Head of caudate nucleus (tissue), 42 donors: ENCODE measurements around the gene TENM4.

ENCODE experiments used
- DNase-seq, 42 donors: peaks; one replicate each; pipeline versions ENCODE4 v3.0.0 to v3.0.0-alpha.2; 2020 to 2021; ENCODE audit warnings: mixed read lengths in 7 of 42
- intact Hi-C: fragments of 100-400 bp; cut with DNase I; formaldehyde crosslinking; loops from one replicate; pipeline ENCODE4 v1.15.0; 2022

Gene TENM4

GRCh38 chr11:79329561-79329960 lies 111.3 kb downstream of the TENM4 start:
- intact Hi-C loops: no loop called here
- no peak for DNase-seq

- no peak for DNase-seq
- intact Hi-C loops: no loop called here
Observed at GRCh38 chr11:79328402-79328801, 112.4 kb downstream of the TENM4 start.

GRCh38 chr11:79325851-79326250 lies 115.0 kb downstream of the TENM4 start:
- intact Hi-C loops: no loop called here
- peak in 39 of 42 donors; percentile 20 to 84 (median 53) for DNase-seq

GRCh38 chr11:79321263-79321662 lies 119.6 kb downstream of the TENM4 start:
- DNase-seq: no peak
- intact Hi-C loops: no loop called here

GRCh38 chr11:79314906-79315689 lies 125.7 kb downstream of the TENM4 start:
- no peak for DNase-seq
- intact Hi-C loops: loop anchor here (5.0 kb wide), 1 partner anchor 58 kb away; no protein-coding TSS in a partner anchor

- intact Hi-C loops: loop anchor here (5.0 kb wide), 1 partner anchor 56 kb away; no protein-coding TSS in a partner anchor
- DNase-seq: peak in 28 of 42 donors; percentile 14 to 77 (median 42)
Observed at GRCh38 chr11:79313530-79313913, 127.3 kb downstream of the TENM4 start.

- DNase-seq: peak in 8 of 42 donors; percentile 10 to 64 (median 32)
- intact Hi-C loops: loop anchor here (5.0 kb wide), 1 partner anchor 56 kb away; no protein-coding TSS in a partner anchor
Observed at GRCh38 chr11:79312617-79313529, 128.0 kb downstream of the TENM4 start.

- intact Hi-C loops: loop anchor here (5.0 kb wide), 1 partner anchor 54 kb away; no protein-coding TSS in a partner anchor
- no peak for DNase-seq
Observed at GRCh38 chr11:79311461-79311860, 129.4 kb downstream of the TENM4 start.

GRCh38 chr11:79309407-79309806 lies 131.4 kb downstream of the TENM4 start:
- intact Hi-C loops: no loop called here

GRCh38 chr11:79308429-79308828 lies 132.4 kb downstream of the TENM4 start:
- no peak for DNase-seq
- intact Hi-C loops: no loop called here

More at GRCh38 chr11:79309407-79309806, 131.4 kb downstream of the TENM4 start:
- DNase-seq: no peak

- no peak for DNase-seq
Observed at GRCh38 chr11:79304599-79305212, 136.1 kb downstream of the TENM4 start.

GRCh38 chr11:79296141-79296540 lies 144.7 kb downstream of the TENM4 start:
- intact Hi-C loops: no loop called here
- no peak for DNase-seq

More at GRCh38 chr11:79304599-79305212, 136.1 kb downstream of the TENM4 start:
- intact Hi-C loops: no loop called here

GRCh38 chr11:79294845-79295731 lies 145.7 kb downstream of the TENM4 start:
- intact Hi-C loops: no loop called here
- no peak for DNase-seq

- intact Hi-C loops: no loop called here
- no peak for DNase-seq
Observed at GRCh38 chr11:79291948-79292347, 148.9 kb downstream of the TENM4 start.

GRCh38 chr11:79290761-79291160 lies 150.1 kb downstream of the TENM4 start:
- DNase-seq: no peak
- intact Hi-C loops: no loop called here

GRCh38 chr11:79287952-79288351 lies 152.9 kb downstream of the TENM4 start:
- intact Hi-C loops: no loop called here
- DNase-seq: no peak

GRCh38 chr11:79285756-79286155 lies 155.1 kb downstream of the TENM4 start:
- intact Hi-C loops: no loop called here
- DNase-seq: no peak

GRCh38 chr11:79276736-79277325 lies 164.0 kb downstream of the TENM4 start:
- intact Hi-C loops: no loop called here
- DNase-seq: no peak
